C1 segment of cervical spinal cord (tissue), 14 donors: Measurements from ENCODE around the gene PSMG2.
"Not testable (repeated sequence)": the region's sequence is repeated elsewhere in the genome, so short reads cannot be mapped to it uniquely, and the experiment has no call there.

ENCODE experiments used
- DNase-seq, 14 donors: peaks; one replicate each; lab custom pipeline; 2025; lab: John Stamatoyannopoulos, UW

The PSMG2 gene

DNA sequence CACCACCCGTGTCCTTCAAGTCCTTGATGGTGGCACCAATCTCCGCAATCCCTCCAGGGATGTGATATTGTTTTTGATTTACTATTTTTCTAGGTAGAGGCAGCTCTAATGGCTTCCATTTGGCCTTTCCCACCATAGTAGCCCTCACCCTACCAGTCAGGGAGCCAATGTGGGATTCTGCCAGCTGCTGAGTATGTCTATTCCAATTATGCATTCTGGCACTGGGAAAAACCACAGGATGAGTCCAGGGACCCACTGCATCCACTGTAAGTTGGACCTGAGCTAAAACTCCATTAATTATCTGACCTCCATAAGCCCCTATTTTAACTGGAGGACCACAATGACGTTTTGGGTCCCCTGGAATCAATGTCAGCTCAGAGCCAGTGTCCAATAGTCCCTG, 55.7 kb downstream of the PSMG2 start:
- DNase-seq: not testable (repeated sequence)

DNA sequence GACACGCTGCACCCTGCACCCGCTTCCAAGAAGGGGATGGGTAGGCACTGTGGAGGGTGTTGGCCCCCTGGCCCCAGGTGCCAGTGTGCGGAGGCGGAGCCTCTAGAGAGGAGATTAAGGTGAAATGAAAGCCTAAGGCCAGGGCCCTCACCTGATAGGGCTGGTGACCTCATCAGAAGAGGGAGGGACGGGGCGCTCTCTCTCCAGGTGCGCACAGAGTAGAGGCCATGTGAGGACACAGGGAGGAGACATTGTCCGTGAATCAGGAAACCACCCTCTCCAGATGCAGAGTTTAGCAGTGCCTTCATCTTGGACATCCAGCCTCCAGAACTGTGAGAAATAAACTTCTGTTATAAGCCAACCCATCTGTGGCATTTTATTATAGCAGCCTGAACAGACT, 62.3 kb downstream of the PSMG2 start:
- no peak for DNase-seq

DNA sequence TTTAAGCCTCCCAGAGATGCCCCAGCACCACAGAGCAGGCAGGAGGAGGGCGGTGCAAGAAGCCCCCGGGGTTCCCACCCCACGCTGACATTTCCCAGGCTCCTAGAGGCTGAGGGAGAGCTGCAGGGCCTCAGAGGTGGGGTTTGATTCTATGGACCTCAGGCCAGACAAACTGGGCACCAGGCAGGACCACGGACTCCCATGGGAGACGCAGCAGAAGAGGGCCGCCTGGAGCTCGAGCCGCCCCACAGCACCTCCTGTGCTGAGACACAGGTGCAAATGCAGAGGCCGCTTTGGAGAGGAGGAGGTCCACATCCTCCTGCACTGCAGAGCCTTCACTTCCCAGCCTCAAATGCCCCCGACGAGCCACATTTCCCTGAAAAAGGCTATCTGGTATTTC, 62.7 kb downstream of the PSMG2 start:
- DNase-seq: no peak

DNA sequence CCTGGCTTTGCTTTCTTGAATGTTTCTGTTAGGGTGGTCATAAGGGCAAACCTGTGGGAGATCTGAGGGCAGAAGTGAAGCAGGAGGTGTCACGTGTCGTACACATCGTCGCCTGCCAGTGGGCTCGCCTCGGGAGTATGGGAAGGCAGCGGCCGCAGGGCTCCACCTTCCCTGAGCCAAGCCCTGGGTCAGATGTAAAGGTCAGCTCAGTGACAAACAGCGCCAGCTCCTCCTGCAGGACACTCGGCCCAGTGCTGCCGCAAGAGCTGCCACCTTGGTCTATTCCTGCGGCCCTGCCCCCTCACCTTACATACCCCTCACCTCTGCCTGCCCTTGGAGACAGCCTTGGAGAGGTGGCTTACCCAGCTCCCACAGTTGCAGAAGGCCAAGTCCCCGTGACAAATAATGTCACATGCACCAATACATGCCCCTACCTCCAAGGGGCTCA, 64.2 kb downstream of the PSMG2 start:
- DNase-seq: no peak

DNA sequence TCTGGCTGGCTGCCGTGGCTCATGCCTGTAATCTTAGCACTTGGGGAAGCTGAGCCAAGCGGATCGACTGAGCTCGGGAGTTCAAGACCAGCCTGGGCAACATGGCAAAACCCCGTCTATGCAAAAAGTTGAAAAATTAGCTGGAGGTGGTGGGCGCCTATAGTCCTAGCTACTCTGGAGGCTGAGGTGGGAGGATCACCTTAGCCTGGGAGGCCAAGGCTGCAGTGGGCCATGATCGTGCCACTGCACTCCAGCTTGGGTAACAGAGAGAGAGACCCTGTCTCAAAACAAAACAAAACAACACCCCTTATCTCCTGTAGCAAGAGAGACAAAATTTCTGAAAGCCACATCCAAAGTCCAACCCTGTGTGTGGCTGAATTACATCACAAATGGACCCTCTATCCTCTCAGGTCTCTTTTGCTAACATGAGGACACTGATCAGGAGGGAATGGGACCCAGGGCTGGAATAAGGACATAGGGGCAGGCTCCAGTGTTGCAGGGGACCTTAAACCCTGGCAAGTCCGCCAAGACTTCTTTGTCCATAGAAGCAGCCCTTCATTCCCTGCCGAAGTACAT, 64.8 kb downstream of the PSMG2 start:
- DNase-seq: no peak

DNA sequence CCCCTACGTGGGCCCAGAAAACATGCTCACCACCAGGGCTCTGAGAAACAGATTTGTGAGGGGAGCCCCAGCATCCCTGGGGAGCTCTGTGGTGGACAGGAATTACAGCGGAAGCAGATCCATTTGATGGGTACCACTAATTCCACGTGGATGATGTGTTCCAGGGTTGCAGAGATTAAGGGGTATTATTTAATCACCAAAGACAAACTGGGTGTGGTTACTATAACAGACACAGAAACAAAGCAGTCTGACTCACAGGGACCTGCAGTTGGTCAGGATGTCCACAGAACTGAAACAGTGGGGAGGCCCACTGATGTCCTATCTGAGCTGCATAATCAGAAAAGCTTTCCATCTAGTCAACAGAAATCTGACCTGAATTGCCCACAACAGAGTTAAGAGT, 65.8 kb downstream of the PSMG2 start:
- DNase-seq: no peak

DNA sequence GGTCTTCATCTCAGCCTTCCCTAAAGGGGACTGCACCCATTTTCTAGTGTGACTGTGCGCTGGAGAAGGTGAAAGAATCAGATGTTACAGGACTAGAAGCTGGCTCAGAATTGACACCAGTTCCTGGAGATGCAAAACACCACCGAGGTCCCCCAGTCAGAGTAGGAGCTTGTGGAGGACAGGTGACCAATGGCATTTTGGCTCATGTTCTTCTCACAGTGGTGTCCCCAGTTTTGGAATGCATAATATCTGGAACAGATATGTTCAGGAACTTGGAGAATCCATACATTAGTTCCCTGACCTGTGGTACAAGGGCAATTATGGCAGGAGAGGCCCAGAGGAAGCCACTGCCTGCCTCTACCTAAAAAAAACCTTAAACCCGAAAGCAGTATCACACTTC, 66.3 kb downstream of the PSMG2 start:
- no peak for DNase-seq

DNA sequence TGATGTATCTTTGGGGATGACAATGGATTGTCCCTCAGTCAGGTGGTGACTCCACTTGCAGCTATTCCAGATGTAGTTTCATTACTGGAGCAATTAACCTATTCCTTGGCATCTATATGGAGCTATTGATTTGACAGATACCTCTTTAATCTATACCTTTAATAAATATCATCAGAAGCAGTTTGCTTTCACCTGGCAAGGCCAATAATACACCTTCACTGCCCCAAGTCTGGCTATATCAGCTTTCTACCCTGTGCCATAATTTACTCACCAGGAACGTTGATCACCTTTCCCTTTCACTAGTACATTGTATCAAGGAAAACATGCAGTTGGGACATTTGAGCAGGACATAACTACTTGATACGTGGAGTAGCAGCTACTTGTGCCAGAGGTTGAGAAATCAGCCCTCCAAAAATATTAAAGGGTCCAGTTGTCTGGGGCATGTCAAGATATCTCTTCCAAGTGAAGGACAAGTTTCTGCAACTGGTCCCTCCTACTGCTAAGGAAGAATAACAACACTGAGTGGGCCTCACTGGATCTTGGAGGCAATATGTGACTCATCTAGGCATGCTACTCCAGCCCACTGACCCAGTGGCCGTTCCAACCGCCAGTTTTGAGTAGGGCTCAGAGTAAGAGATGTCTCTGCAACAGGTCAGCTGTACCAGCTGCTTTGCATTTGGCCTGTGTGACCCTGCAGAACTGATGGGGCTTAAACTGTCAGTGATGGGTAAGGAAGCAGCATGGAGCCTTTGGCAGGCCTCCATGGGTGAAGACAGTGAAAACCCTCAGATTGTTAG, 67.0 kb downstream of the PSMG2 start:
- no peak for DNase-seq

DNA sequence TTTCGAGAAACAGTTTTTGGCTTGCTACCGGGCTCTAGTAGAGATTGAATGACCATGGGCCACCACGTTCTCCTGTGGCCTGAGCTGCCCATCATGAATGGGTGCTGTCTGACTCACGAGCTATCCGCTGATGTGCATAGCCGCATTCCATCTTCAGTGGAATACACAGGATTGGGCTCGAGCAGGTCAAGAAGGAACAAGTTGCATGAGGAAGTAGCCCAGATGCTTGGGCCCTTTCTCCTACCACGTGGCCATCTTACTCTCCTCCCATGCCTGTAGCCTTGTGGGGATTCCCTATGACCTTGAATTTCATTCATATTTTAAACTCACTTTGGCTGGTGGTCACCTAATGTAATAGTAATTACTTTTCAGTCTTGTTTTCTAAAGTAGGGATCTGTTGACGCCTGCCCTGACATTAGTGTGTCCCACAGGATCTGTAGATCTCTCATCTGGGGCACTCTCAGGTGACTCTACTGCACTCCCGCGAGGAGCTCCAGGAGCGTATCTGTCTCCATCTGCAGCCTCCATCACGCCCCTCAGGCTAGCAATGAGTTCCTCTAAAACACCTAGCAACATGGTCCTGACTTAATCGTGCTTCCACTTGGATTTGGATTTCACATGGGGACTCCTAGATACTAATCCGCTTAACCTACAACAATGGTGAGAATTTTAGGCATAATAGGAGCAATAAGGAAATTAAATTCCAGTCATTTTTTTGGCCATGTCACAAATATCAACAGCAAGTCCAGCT, 67.8 kb downstream of the PSMG2 start:
- no peak for DNase-seq

DNA sequence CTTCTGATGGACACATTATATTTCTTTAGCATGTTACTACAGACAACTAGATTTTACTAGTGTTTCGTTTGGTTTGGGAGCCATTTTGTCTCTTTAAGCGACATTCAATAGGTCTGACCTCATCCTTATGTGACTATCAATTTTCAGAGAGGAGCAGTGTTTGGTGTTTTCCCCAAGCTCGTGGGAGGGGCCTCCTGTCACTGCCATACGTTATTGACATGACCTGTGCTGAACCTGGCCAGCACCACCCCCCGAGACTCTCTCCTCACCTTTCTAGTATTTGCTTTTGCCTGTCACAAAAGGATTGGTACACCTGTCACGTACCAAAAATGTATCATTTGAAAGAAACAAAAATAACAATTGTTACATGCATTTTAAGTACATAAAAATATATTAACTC, 69.3 kb downstream of the PSMG2 start:
- no peak for DNase-seq

DNA sequence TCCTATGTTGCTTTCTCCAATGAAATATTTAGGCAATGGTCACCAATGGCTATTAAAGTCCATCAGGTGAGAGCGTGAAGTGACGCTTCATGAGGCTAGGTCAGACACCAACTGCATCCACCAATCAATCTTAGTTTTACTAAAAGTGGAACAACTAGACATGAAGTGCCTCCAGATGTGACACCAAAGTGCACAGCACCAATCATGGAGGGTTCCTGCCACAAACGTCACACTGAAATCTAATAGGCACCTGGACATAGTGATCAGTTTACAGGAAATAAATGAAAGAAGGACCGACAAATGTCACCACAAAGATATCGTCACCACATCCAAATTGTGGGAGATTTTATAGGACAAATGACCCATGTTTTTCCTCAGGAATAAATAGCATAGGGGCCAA, 70.5 kb downstream of the PSMG2 start:
- no peak for DNase-seq

DNA sequence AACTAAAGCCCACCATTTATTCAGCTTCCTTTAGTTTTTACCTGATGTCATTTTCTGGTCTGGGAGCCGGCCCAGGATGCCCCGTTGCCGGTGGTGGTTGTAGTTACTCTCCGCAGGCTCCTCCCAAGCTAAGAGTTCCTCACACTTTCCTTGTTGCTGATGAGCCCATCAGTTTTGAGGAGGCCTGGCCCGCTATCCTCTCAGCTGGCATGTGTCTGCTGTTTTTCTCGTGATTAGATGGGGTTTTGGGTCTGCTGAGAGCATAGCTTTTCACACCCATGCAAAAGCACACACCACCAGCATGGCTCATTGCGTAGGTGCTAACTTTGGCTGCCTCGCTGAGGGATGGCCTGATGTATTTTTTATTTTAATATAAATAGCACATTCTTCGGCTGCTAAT, 72.1 kb downstream of the PSMG2 start:
- DNase-seq: no peak
